Panc1 (cell line): ENCODE results near the gene LOXL1. TPM values are rescaled to one million over a fixed set of nuclear protein-coding genes. Genes with fewer than 3 reads are reported as not detected.

Source experiments
- ATAC-seq: fragments of 200-7000 bp; cut with Tn5 transposase; 2 replicates; pipeline ENCODE4 v1.9.1; 2020; ENCODE audit warnings: mild to moderate bottlenecking, moderate library complexity
- BruUV-seq: library from RNA; stranded (reverse); fragments of 400-500 nt; replicated peaks from 2 replicates; lab custom pipeline; 2021; lab: Mats Ljungman, UMichigan
- CTCF ChIA-PET: fragments of 300-600 bp; sonication (Branson Sonifier 250); formaldehyde crosslinking; loops from one replicate; lab custom pipeline; 2022; ENCODE audit warnings: antibody characterized with exemption; lab: Charles Lee
- POLR2A ChIA-PET: fragments of 300-600 bp; sonication (Branson Sonifier 250); formaldehyde crosslinking; loops from one replicate; lab custom pipeline; 2022; ENCODE audit warnings: antibody characterized with exemption; lab: Charles Lee
- DNase-seq: peaks from one replicate; pipeline ENCODE4 v3.0.0-alpha.2; 2010; ENCODE audit warnings: low read depth, low spot score
- H3K27ac ChIP-seq: 2 replicates; pipeline ENCODE4 v1.5.1; 2011; ENCODE audit warnings: mild to moderate bottlenecking, low read length, inconsistent platforms
- H3K27me3 ChIP-seq: fragments of 200-500 bp; sonication (Bioruptor generic); 2 replicates; pipeline ENCODE4 v1.6.0; 2014; ENCODE audit warnings: low read length, inconsistent platforms; ENCODE audit not compliant: control insufficient read depth, insufficient read depth
- H3K36me3 ChIP-seq: fragments of 200-500 bp; sonication (Bioruptor generic); 2 replicates; pipeline ENCODE4 v1.5.1; 2014; ENCODE audit warnings: inconsistent platforms, mild to moderate bottlenecking, low read length, moderate library complexity; ENCODE audit not compliant: control insufficient read depth, insufficient read depth
- H3K4me1 ChIP-seq: 2 replicates; pipeline ENCODE4 v1.5.1; 2011; ENCODE audit warnings: inconsistent platforms, mild to moderate bottlenecking, low read length, moderate library complexity; ENCODE audit not compliant: control insufficient read depth, insufficient read depth
- H3K4me3 ChIP-seq, 2 experiments: 2 replicates each; pipeline ENCODE4 v1.5.1; 2011 to 2012; ENCODE audit warnings: low read depth in 2 of 2, low read length in 2 of 2, mild to moderate bottlenecking in 2 of 2, inconsistent platforms in 1 of 2, moderate library complexity in 1 of 2
- H3K9me3 ChIP-seq: fragments of 200-500 bp; sonication (Bioruptor generic); 2 replicates; pipeline ENCODE4 v1.5.1; 2014; ENCODE audit warnings: low read depth, mild to moderate bottlenecking, inconsistent platforms, low read length, moderate library complexity; ENCODE audit not compliant: control insufficient read depth, insufficient read depth
- POLR2AphosphoS5 ChIP-seq: IDR thresholded peaks from 2 replicates; pipeline ENCODE4 v1.6.1; 2012; ENCODE audit warnings: mild to moderate bottlenecking, low read depth, low read length, moderate library complexity
- SIN3A ChIP-seq: IDR thresholded peaks from 2 replicates; pipeline ENCODE4 v1.6.1; 2012; ENCODE audit warnings: low read depth, mild to moderate bottlenecking, low read length, moderate library complexity, borderline replicate concordance; ENCODE audit not compliant: insufficient read depth
- TCF7L2 ChIP-seq: IDR thresholded peaks from 2 replicates; pipeline ENCODE4 v1.6.1; 2011; ENCODE audit warnings: mild to moderate bottlenecking, low read depth, low read length, inconsistent platforms
- in situ Hi-C: cut with HindIII; loops from 2 replicates; pipeline ENCODE4 v1.10.0; 2016; ENCODE audit warnings: low sequenced_read_pairs, low pct_unique_long_range_greater_than_20kb
- intact Hi-C: fragments of 100-400 bp; cut with micrococcal nuclease; formaldehyde crosslinking; loops from one replicate; pipeline ENCODE4 v1.10.0; 2022; ENCODE audit not compliant: unreplicated experiment
- total RNA-seq: library from RNA; stranded (reverse); gene quantifications from one replicate; pipeline ENCODE4 v1.2.1, GENCODE V29; 2021; ENCODE audit not compliant: unreplicated experiment
- TF ChIP-seq, protein P1 (sequence below), 2 experiments: IDR thresholded peaks; 2 replicates each; pipeline ENCODE4 v1.6.1; 2011 to 2012; ENCODE audit warnings: low read depth in 2 of 2, control low read depth in 1 of 2, low read length in 1 of 2, mild to moderate bottlenecking in 1 of 2, moderate library complexity in 1 of 2; ENCODE audit not compliant: insufficient read depth in 1 of 2
- TF ChIP-seq, protein P2 (sequence below): fragments of 450-650 bp; IDR thresholded peaks from 2 replicates; pipeline ENCODE4 v1.5.1; 2017; ENCODE audit warnings: mild to moderate bottlenecking

The LOXL1 gene
- total RNA-seq, 1 experiment from 2014 or later = 18.6 TPM

DNA sequence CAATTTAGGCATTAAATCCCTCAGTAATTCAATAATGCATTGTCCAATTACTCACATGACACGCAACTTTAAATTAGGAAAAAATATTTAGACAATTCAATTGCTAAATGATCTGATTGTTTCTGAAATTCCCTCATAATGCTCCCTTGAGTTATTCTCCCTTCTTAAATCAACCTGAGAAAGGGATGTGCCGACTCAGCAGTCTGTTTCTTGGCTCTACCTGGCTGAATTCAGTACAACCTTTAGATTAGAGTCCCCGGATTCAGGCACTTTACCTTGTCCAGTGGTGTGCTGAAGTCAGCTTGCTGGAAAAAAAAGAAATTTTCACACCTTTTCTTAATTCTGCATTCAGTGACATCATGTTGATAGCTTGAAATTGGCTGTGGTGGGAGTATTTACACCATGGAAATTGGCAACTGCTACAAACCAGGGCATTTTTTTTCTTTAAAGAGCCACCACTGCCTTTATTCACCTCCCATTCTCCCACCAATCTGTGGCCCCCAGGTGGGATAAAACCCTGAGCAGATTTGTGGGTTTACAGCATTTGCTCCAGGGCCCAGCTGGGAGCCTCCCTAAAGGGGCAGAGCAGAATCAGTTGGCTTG is 20.9 kb upstream of the LOXL1 start:
- CTCF ChIA-PET = interaction anchor here (0.7 to 2.2 kb wide), 2 partner anchors 8 to 61 kb away, joined by 3 to 9 read pairs; no protein-coding TSS in a partner anchor
- H3K4me1 ChIP-seq = no peaks in the 10 kb centered on the region
- intact Hi-C loops = no loop called here
- no peaks in the 10 kb centered on the region for H3K36me3 ChIP-seq
- no TSS peak for BruUV-seq
- H3K4me3 ChIP-seq = no peak overlapping the region
- H3K27me3 ChIP-seq = no peaks in the 10 kb centered on the region; the same call in 1 of the 2 replicates
- ATAC-seq = no peak
- DNase-seq = no peak
- in situ Hi-C loops = no loop called here
- POLR2A ChIA-PET = no interaction called here
- no peak overlapping the region for H3K27ac ChIP-seq
- TF ChIP-seq SIN3A (no peak), POLR2AphosphoS5 (no peak)
- TF ChIP-seq, protein P1, sequence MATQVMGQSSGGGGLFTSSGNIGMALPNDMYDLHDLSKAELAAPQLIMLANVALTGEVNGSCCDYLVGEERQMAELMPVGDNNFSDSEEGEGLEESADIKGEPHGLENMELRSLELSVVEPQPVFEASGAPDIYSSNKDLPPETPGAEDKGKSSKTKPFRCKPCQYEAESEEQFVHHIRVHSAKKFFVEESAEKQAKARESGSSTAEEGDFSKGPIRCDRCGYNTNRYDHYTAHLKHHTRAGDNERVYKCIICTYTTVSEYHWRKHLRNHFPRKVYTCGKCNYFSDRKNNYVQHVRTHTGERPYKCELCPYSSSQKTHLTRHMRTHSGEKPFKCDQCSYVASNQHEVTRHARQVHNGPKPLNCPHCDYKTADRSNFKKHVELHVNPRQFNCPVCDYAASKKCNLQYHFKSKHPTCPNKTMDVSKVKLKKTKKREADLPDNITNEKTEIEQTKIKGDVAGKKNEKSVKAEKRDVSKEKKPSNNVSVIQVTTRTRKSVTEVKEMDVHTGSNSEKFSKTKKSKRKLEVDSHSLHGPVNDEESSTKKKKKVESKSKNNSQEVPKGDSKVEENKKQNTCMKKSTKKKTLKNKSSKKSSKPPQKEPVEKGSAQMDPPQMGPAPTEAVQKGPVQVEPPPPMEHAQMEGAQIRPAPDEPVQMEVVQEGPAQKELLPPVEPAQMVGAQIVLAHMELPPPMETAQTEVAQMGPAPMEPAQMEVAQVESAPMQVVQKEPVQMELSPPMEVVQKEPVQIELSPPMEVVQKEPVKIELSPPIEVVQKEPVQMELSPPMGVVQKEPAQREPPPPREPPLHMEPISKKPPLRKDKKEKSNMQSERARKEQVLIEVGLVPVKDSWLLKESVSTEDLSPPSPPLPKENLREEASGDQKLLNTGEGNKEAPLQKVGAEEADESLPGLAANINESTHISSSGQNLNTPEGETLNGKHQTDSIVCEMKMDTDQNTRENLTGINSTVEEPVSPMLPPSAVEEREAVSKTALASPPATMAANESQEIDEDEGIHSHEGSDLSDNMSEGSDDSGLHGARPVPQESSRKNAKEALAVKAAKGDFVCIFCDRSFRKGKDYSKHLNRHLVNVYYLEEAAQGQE (IDR thresholded peaks at IDR 0.05; ENCODE audit: insufficient read depth in 1 of 2, low read depth in 2 of 2, low read length in 1 of 2) = no peak
- H3K9me3 ChIP-seq = no peaks in the 10 kb centered on the region

DNA sequence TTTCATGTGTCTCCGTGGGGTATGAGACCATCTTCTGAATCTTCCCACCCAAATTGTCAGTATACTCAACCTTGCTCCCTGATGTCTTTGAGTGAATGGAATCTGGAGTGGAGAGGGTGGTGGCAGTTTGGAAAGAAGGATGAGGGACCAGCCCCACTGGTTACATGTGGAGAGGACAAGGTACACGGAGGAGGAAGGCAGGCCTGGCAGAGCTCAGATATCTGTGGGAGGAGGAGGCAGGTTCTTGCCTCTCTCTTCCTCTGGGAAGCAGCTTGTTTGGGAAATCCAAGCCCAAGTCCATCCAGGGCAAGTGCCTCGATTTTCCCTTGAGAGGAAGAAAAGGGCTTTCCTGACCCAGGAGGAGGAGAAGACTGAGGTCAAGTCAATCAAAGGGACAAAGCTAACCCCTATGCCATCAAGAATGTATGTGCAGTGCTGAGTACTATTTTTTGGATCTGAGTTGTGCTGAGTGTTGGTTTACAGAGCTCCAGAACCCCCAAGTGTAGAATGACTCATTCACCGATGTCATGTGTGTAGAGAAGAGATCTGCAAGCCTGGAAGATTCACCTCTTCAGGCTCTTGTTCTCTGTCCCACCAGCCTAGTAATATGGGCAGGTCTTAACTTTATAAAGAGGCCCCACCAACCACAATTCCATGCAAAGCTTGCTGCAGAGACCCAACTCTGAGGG is 19.8 kb upstream of the LOXL1 start:
- ChIA-PET CTCF (interaction anchor here (2.2 to 4.0 kb wide), 2 partner anchors 9 to 32 kb away, joined by 9 to 18 read pairs; partner anchors contain the start of gene TBC1D21), POLR2A (interaction anchor here (0.6 kb wide), 1 partner anchor 119 kb away, joined by 3 read pairs; no protein-coding TSS in a partner anchor)
- intact Hi-C loops = no loop called here
- in situ Hi-C loops = no loop called here
- Histone ChIP-seq H3K9me3 (no peaks in the 10 kb centered on the region), H3K4me3 (no peak overlapping the region), H3K27ac (no peak overlapping the region), H3K36me3 (no peaks in the 10 kb centered on the region), H3K27me3 (no peaks in the 10 kb centered on the region; the same call in 1 of the 2 replicates), H3K4me1 (no peaks in the 10 kb centered on the region)
- ATAC-seq (no peak), DNase-seq (no peak)
- no peak for TF ChIP-seq TCF7L2
- BruUV-seq = no TSS peak

DNA sequence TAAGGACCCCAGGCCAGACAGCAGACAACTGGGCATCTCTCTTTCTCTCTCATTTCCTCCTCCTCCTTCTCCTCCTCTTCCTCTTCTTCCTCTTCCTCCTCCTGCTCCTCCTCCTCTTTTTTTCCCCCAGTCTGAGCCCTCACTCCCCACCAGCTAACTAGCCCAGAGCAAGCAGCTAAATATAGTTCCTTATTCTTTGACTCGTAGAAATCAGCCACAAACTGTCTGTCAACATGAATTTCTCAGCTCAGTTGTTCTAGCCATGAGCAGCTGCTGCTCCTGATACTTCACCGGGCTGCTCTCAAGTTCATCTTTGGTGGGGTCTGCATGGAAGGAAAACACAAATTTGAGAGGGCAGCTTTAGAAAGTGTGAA is 19.2 kb upstream of the LOXL1 start:
- Histone ChIP-seq H3K4me3 (no peak overlapping the region), H3K9me3 (no peaks in the 10 kb centered on the region), H3K27me3 (no peaks in the 10 kb centered on the region; the same call in 1 of the 2 replicates), H3K27ac (no peak overlapping the region), H3K36me3 (no peaks in the 10 kb centered on the region), H3K4me1 (no peaks in the 10 kb centered on the region)
- in situ Hi-C loops (no loop called here), intact Hi-C loops (no loop called here)
- DNase-seq = no peak
- ChIA-PET POLR2A (interaction anchor here (0.6 kb wide), 1 partner anchor 118 kb away, joined by 3 read pairs; no protein-coding TSS in a partner anchor), CTCF (interaction anchor here (2.2 to 4.0 kb wide), 2 partner anchors 9 to 33 kb away, joined by 9 to 18 read pairs; partner anchors contain the start of gene TBC1D21)
- BruUV-seq = no TSS peak
- TF ChIP-seq TCF7L2 = no peak
- TF ChIP-seq, protein P2, sequence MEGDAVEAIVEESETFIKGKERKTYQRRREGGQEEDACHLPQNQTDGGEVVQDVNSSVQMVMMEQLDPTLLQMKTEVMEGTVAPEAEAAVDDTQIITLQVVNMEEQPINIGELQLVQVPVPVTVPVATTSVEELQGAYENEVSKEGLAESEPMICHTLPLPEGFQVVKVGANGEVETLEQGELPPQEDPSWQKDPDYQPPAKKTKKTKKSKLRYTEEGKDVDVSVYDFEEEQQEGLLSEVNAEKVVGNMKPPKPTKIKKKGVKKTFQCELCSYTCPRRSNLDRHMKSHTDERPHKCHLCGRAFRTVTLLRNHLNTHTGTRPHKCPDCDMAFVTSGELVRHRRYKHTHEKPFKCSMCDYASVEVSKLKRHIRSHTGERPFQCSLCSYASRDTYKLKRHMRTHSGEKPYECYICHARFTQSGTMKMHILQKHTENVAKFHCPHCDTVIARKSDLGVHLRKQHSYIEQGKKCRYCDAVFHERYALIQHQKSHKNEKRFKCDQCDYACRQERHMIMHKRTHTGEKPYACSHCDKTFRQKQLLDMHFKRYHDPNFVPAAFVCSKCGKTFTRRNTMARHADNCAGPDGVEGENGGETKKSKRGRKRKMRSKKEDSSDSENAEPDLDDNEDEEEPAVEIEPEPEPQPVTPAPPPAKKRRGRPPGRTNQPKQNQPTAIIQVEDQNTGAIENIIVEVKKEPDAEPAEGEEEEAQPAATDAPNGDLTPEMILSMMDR = no peak
- no peak for TF ChIP-seq POLR2AphosphoS5
- TF ChIP-seq, protein P1 (IDR thresholded peaks at IDR 0.05; ENCODE audit: insufficient read depth in 1 of 2, low read depth in 2 of 2, low read length in 1 of 2) = no peak
- TF ChIP-seq SIN3A = no peak
- no peak for ATAC-seq
